Measurements from ENCODE around the gene MSI2. TPM values are rescaled to one million over a fixed set of nuclear protein-coding genes. Genes with fewer than 3 reads are reported as not detected.

The MSI2 gene
- polyA plus RNA-seq, 1 of the 3 experiments (the other 2 are of a cell fraction), result 24.1 TPM

GRCh38 chr17:57569021-57569420, 312.7 kb downstream of the MSI2 start:
- Histone ChIP-seq H3K27ac (ENCODE audit: low read depth in 2 of 2, low read length in 1 of 2) (peak overlapping the region in 1 of 2 experiments; percentile 100; a peak in 2 of 4 replicates), H2AFZ (ENCODE audit: low read depth) (no peak overlapping the region), H3K27me3 (ENCODE audit: insufficient read depth) (no peaks in the 10 kb centered on the region), H3K4me1 (ENCODE audit: control insufficient read depth in 1 of 2, insufficient read depth in 2 of 2, low read depth in 1 of 2, low read length in 1 of 2) (peaks cover 0 to 96% of the 10 kb centered on the region in 2 experiments; a peak in 2 of 4 replicates), H3K79me2 (ENCODE audit: insufficient read depth) (no peaks in the 10 kb centered on the region), H3F3A (replicated peaks; ENCODE audit: insufficient read depth) (no peaks in the 10 kb centered on the region), H3K9me3 (no peaks in the 10 kb centered on the region), H3K4me2 (no peak overlapping the region), H3K9me2 (no peaks in the 10 kb centered on the region), H3K36me3 (replicated peaks in 1 of 2; ENCODE audit: control insufficient read depth in 1 of 2, insufficient read depth in 2 of 2, low read length in 1 of 2) (peaks cover 0 to 11% of the 10 kb centered on the region in 2 experiments), H4K20me1 (ENCODE audit: insufficient read depth) (no peaks in the 10 kb centered on the region), H3K9ac (no peak overlapping the region), H3K4me3 (ENCODE audit: low read depth in 2 of 2, low read length in 1 of 2) (no peak overlapping the region)
- TF ChIP-seq REST (IDR thresholded peaks at IDR 0.05; ENCODE audit: low read depth, low read length) (no peak), IRF3 (IDR thresholded peaks at IDR 0.05; ENCODE audit: low read depth, low read length) (no peak), FOXJ3 (CRISPR knock-in tag; IDR thresholded peaks at IDR 0.05) (no peak), MEF2A (IDR thresholded peaks at IDR 0.05; ENCODE audit: borderline replicate concordance, low read depth) (no peak), TAF1 (IDR thresholded peaks at IDR 0.05; ENCODE audit: borderline replicate concordance, low read depth, low read length) (no peak), TCF12 (IDR thresholded peaks at IDR 0.05) (peak; percentile 34; the same call in 1 of the 2 replicates), NFIC (IDR thresholded peaks at IDR 0.05; ENCODE audit: borderline replicate concordance) (no peak), ZBTB33 (IDR thresholded peaks at IDR 0.05; ENCODE audit: borderline replicate concordance, low read depth) (no peak), TEAD4 (IDR thresholded peaks at IDR 0.05; ENCODE audit: borderline replicate concordance, insufficient read depth) (no peak), EP300 (IDR thresholded peaks at IDR 0.05; ENCODE audit: borderline replicate concordance in 1 of 2, low read depth in 1 of 2, low read length in 1 of 2) (peak in 1 of 2 experiments; percentile 84; a peak in 1 of 4 replicates), EZH2phosphoT487 (IDR thresholded peaks at IDR 0.05; ENCODE audit: borderline replicate concordance, low read depth) (no peak), RFX5 (IDR thresholded peaks at IDR 0.05; ENCODE audit: low read length) (no peak)
- DNase-seq, result peak; percentile 61
- ChIA-PET POLR2A (interaction anchor here (0.7 to 4.6 kb wide), 8 partner anchors 9 to 281 kb away, joined by 3 to 66 read pairs (median 3); partner anchors contain the start of gene MRPS23), CTCF (interaction anchor here (0.8 to 9.5 kb wide), 14 partner anchors 9 to 326 kb away, joined by 3 to 75 read pairs (median 6); no protein-coding TSS in a partner anchor)
- WGBS (ENCODE audit: low lambda C conversion rate), result 79% methylated on average over 4 of the region's 4 CpGs
